A549 (cell line): ENCODE measurements around the gene PLA2G2C.

Experiments used
- BHLHE40 ChIP-seq: IDR thresholded peaks from 2 replicates; pipeline ENCODE4 v1.6.1; 2012; ENCODE audit warnings: low read depth, low read length, inconsistent platforms
- CBX2 ChIP-seq: fragments of 200-600 bp; sonication (generic); IDR thresholded peaks from 2 replicates; pipeline ENCODE4 v1.6.1; 2016; ENCODE audit warnings: low read depth, mild to moderate bottlenecking, borderline replicate concordance
- EP300 ChIP-seq, 2 experiments: fragments of >200 bp; sonication (Bioruptor Twin); formaldehyde crosslinking; IDR thresholded peaks; 2 replicates in 1 of 2; 3 replicates in 1 of 2; pipeline ENCODE4 v1.6.1; 2016 to 2017
- SMC3 ChIP-seq: fragments of >200 bp; sonication (Bioruptor Twin); formaldehyde crosslinking; IDR thresholded peaks from 3 replicates; pipeline ENCODE4 v1.6.1; 2018; ENCODE audit warnings: inconsistent platforms

GRCh38 chr1:20141466-20141865, 44.9 kb downstream of the PLA2G2C start:
- TF ChIP-seq BHLHE40 (no peak), SMC3 (no peak), EP300 (IDR thresholded peaks at IDR 0.05) (no peak), CBX2 (no peak)
